GM18520 (cell line): ENCODE data around the gene TAPT1.

ENCODE experiments used
- ATAC-seq: cut with Tn5 transposase; IDR thresholded peaks from one replicate; pipeline ENCODE4 v1.9.1; 2021; ENCODE audit not compliant: unreplicated experiment

The TAPT1 gene

GRCh38 chr4:16111533-16111932, 114.7 kb downstream of the TAPT1 start:
- ATAC-seq = no peak

DNA sequence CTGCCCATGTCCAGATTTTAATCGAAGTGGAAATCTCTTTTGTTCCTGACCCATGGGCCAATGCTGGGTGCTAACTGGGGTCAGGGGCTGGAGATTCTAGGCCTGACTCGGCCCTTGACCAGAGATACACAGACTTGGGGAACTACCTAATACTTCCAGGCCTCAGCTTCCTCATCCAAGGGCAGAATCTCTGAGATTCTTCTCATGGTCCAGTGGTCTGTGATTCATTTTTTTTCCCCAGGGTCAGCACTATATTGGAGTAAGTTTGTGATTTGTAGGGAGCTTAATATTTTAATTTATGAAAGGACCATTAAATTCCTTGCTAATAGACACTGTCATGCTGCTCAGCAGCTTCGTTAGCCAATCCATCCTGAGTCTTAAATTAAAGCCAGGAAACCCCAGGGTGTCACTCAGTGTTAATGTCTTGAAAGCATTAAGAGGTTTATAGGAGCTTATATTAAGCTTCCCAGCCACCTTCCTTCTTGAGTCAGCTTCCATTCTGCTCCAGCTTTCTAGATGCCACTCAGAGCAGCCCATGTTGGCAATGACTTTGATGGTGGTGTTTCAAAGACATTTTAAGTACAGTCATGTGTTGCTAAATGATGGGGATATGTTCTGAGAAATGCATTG, 115.5 kb downstream of the TAPT1 start:
- no peak for ATAC-seq
